Panc1 (cell line): Measurements from ENCODE around the gene ADCK2. TPM values are rescaled to one million over a fixed set of nuclear protein-coding genes. Genes with fewer than 3 reads are reported as not detected.

Experiments used
- ATAC-seq: fragments of 200-7000 bp; cut with Tn5 transposase; 2 replicates; pipeline ENCODE4 v1.9.1; 2020; ENCODE audit warnings: mild to moderate bottlenecking, moderate library complexity
- BruUV-seq: library from RNA; stranded (reverse); fragments of 400-500 nt; replicated peaks from 2 replicates; lab custom pipeline; 2021; lab: Mats Ljungman, UMichigan
- CTCF ChIA-PET: fragments of 300-600 bp; sonication (Branson Sonifier 250); formaldehyde crosslinking; loops from one replicate; lab custom pipeline; 2022; ENCODE audit warnings: antibody characterized with exemption; lab: Charles Lee
- POLR2A ChIA-PET: fragments of 300-600 bp; sonication (Branson Sonifier 250); formaldehyde crosslinking; loops from one replicate; lab custom pipeline; 2022; ENCODE audit warnings: antibody characterized with exemption; lab: Charles Lee
- DNase-seq: peaks from one replicate; pipeline ENCODE4 v3.0.0-alpha.2; 2010; ENCODE audit warnings: low read depth, low spot score
- H3K27ac ChIP-seq: 2 replicates; pipeline ENCODE4 v1.5.1; 2011; ENCODE audit warnings: mild to moderate bottlenecking, low read length, inconsistent platforms
- H3K27me3 ChIP-seq: fragments of 200-500 bp; sonication (Bioruptor generic); 2 replicates; pipeline ENCODE4 v1.6.0; 2014; ENCODE audit warnings: low read length, inconsistent platforms; ENCODE audit not compliant: control insufficient read depth, insufficient read depth
- H3K36me3 ChIP-seq: fragments of 200-500 bp; sonication (Bioruptor generic); 2 replicates; pipeline ENCODE4 v1.5.1; 2014; ENCODE audit warnings: inconsistent platforms, mild to moderate bottlenecking, low read length, moderate library complexity; ENCODE audit not compliant: control insufficient read depth, insufficient read depth
- H3K4me1 ChIP-seq: 2 replicates; pipeline ENCODE4 v1.5.1; 2011; ENCODE audit warnings: inconsistent platforms, mild to moderate bottlenecking, low read length, moderate library complexity; ENCODE audit not compliant: control insufficient read depth, insufficient read depth
- H3K4me3 ChIP-seq, 2 experiments: 2 replicates each; pipeline ENCODE4 v1.5.1; 2011 to 2012; ENCODE audit warnings: low read depth in 2 of 2, low read length in 2 of 2, mild to moderate bottlenecking in 2 of 2, inconsistent platforms in 1 of 2, moderate library complexity in 1 of 2
- H3K9me3 ChIP-seq: fragments of 200-500 bp; sonication (Bioruptor generic); 2 replicates; pipeline ENCODE4 v1.5.1; 2014; ENCODE audit warnings: low read depth, mild to moderate bottlenecking, inconsistent platforms, low read length, moderate library complexity; ENCODE audit not compliant: control insufficient read depth, insufficient read depth
- POLR2AphosphoS5 ChIP-seq: IDR thresholded peaks from 2 replicates; pipeline ENCODE4 v1.6.1; 2012; ENCODE audit warnings: mild to moderate bottlenecking, low read depth, low read length, moderate library complexity
- REST ChIP-seq, 2 experiments: IDR thresholded peaks; 2 replicates each; pipeline ENCODE4 v1.6.1; 2011 to 2012; ENCODE audit warnings: low read depth in 2 of 2, control low read depth in 1 of 2, low read length in 1 of 2, mild to moderate bottlenecking in 1 of 2, moderate library complexity in 1 of 2; ENCODE audit not compliant: insufficient read depth in 1 of 2
- SIN3A ChIP-seq: IDR thresholded peaks from 2 replicates; pipeline ENCODE4 v1.6.1; 2012; ENCODE audit warnings: low read depth, mild to moderate bottlenecking, low read length, moderate library complexity, borderline replicate concordance; ENCODE audit not compliant: insufficient read depth
- TCF7L2 ChIP-seq: IDR thresholded peaks from 2 replicates; pipeline ENCODE4 v1.6.1; 2011; ENCODE audit warnings: mild to moderate bottlenecking, low read depth, low read length, inconsistent platforms
- in situ Hi-C: cut with HindIII; loops from 2 replicates; pipeline ENCODE4 v1.10.0; 2016; ENCODE audit warnings: low sequenced_read_pairs, low pct_unique_long_range_greater_than_20kb
- intact Hi-C: fragments of 100-400 bp; cut with micrococcal nuclease; formaldehyde crosslinking; loops from one replicate; pipeline ENCODE4 v1.10.0; 2022; ENCODE audit not compliant: unreplicated experiment
- total RNA-seq: library from RNA; stranded (reverse); gene quantifications from one replicate; pipeline ENCODE4 v1.2.1, GENCODE V29; 2021; ENCODE audit not compliant: unreplicated experiment
- TF ChIP-seq, protein P1 (sequence below): fragments of 450-650 bp; IDR thresholded peaks from 2 replicates; pipeline ENCODE4 v1.5.1; 2017; ENCODE audit warnings: mild to moderate bottlenecking

ADCK2 gene
- total RNA-seq, 1 experiment from 2014 or later: 21.6 TPM

DNA sequence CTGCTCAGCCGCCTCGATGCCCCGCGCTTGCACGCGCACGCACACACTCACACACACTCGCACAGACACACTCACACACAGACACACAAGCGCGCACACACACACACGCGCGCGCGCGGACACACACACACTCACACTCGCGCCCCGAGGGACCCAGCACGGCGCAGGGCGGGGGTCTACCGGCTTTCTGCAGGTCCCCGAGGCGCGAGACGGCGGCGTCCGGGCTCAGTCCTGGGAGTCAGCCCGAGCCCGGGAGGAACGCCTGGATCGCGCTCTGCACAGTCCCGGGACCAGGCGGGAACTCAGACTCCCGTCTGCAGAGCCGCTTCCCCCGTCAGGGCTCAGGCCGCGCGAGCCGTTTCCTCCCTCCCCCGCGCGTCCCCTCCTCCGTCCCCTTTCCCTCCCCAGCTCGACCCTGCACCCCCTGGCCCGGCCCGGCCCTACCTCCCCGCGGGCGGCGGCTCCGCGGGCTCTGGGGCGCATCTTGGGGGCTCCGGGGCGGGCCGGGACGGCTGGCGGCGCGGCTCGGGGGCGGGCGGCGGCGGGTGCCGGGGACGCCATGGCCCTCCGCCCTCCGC lies 32.6 kb upstream of the ADCK2 start:
- no TSS peak for BruUV-seq
- Histone ChIP-seq H3K27me3 (peaks cover 3% of the 10 kb centered on the region; the same call in 1 of the 2 replicates), H3K4me1 (no peaks in the 10 kb centered on the region), H3K27ac (no peak overlapping the region), H3K9me3 (no peaks in the 10 kb centered on the region), H3K36me3 (no peaks in the 10 kb centered on the region), H3K4me3 (peak overlapping the region; percentile 43 to 58)
- no peak for DNase-seq
- POLR2A ChIA-PET: no interaction called here
- TF ChIP-seq REST (IDR thresholded peaks at IDR 0.05; ENCODE audit: insufficient read depth in 1 of 2, low read depth in 2 of 2, low read length in 1 of 2) (no peak), POLR2AphosphoS5 (no peak), TCF7L2 (no peak), SIN3A (no peak)
- TF ChIP-seq, protein P1, sequence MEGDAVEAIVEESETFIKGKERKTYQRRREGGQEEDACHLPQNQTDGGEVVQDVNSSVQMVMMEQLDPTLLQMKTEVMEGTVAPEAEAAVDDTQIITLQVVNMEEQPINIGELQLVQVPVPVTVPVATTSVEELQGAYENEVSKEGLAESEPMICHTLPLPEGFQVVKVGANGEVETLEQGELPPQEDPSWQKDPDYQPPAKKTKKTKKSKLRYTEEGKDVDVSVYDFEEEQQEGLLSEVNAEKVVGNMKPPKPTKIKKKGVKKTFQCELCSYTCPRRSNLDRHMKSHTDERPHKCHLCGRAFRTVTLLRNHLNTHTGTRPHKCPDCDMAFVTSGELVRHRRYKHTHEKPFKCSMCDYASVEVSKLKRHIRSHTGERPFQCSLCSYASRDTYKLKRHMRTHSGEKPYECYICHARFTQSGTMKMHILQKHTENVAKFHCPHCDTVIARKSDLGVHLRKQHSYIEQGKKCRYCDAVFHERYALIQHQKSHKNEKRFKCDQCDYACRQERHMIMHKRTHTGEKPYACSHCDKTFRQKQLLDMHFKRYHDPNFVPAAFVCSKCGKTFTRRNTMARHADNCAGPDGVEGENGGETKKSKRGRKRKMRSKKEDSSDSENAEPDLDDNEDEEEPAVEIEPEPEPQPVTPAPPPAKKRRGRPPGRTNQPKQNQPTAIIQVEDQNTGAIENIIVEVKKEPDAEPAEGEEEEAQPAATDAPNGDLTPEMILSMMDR: no peak
- intact Hi-C loops: no loop called here
- CTCF ChIA-PET: no interaction called here
- in situ Hi-C loops: no loop called here
- ATAC-seq: peak; percentile 87

DNA sequence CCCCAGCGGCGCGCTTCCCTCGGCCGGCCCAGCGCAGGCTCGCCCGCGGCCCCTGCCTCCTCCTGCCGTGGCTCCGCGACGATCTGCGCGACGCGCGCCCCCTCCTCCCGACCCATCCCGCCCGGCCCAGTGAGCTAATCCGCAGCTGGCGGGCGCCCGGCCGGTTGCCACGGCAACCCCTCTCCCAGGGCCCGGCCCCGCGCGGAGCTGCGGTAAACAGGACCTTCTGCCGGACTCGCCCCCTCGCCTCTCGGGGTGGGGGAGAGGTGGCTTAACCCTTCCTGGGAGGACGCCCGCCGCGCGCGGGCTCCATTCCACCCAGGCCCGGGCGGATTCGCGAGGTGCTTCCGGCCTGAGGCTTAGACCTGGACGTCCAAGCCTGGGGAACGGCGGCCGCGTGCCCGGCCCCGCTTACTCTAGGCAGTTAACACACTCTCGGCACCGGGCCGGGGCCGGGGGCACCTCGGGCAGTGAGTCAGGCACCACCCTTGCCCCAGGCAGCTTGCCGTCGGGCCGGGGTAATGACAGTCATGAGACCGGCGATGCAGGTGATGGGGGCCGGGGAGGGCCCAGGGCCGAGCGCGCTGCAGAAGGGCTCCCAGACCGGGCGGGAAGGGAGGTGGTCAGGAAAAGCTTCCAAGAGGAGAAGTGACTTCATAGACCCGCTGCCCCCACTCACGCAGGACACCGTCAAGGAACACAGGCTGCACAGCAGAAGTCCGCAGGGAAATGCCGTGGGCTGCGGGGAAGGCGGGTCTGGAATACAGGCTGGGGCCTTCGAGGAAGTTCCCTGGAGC lies 31.8 kb upstream of the ADCK2 start, which contains the start of gene DENND2A:
Gene DENND2A (minus strand): TSS at position 87 of the 797 bp plus-strand sequence. CDS start 38,416 bp downstream, outside the sequence.
- no peak for DNase-seq
- intact Hi-C loops (no loop called here), in situ Hi-C loops (no loop called here)
- Histone ChIP-seq H3K36me3 (no peaks in the 10 kb centered on the region), H3K27ac (no peak within 1 kb of the TSS), H3K9me3 (no peaks in the 10 kb centered on the region), H3K4me3 (peak within 1 kb of the TSS; percentile 43 to 58), H3K27me3 (peaks cover 3% of the 10 kb centered on the region; the same call in 1 of the 2 replicates), H3K4me1 (no peaks in the 10 kb centered on the region)
- ATAC-seq: peak; percentile 36
- POLR2A ChIA-PET: no interaction called here
- TF ChIP-seq, protein P1: no peak
- TF ChIP-seq SIN3A: no peak
- BruUV-seq: no TSS peak
- CTCF ChIA-PET: no interaction called here
